G401.6 (cell line): Measurements from ENCODE around the gene P2RX3.

Experiments used
- FAIRE-seq: peaks from 2 replicates; lab custom pipeline; 2012; peaks lifted over from hg19 to GRCh38; lab: Jason Lieb, UNC

P2RX3 gene

GRCh38 chr11:57376095-57377090 lies 38.2 kb downstream of the P2RX3 start:
- FAIRE-seq = no peak

DNA sequence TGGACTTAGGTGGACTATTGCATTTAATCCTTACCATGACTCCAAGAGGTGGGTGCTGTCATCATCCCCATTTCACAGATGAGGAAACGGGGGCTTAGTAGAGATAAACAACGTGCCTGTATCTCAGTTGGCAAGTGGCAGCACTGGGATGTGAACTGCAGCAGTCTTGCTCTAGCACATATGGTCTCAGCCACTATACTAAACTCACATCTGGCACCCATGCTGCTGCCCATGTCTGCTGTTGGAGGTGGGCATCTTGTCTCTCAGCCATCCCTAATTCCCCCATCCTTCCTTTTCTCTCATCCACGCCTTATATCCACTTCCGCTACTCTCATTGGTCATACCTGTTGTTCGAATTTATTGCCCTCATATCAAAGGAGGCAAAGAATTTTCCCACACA lies 39.0 kb downstream of the P2RX3 start:
- FAIRE-seq = no peak

DNA sequence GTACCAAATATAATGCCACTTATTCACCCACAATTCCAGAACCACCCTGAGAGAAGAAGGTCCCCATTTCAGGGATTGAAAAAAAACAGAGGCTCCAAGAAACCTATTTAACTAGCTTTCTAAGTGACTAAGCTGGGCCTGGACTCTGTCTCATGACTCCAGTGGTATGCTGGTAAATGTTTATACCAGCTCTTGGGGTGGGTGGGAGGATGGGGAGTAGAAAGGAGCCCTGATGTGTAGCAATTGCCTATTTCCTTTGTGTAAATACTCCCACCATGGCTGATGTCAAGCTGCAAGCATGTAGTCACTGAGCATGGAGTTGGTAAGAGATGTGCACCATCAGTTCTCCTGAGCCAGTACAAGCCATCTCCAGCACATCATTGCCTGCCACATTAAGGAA lies 40.0 kb downstream of the P2RX3 start:
- FAIRE-seq = no peak

DNA sequence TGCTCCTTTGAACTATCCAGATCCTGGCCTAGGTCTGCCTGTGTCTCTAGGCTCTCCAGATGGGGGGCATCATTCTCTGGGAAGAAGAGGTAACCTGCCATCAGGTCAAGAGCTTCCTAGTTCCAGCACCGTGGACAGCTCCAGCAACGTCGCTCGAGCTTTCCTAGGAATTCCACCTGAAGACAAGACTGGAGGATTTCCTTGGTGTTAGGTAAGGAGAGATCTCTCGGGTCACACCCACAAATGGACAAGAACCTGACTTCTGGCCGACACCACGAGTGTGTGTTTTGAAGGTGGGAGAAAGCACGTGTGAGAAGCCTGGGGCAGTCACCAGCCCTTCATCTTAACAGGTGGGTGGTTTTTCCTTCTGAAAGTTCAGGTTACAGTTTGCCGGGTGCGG lies 41.6 kb downstream of the P2RX3 start:
- no peak for FAIRE-seq

DNA sequence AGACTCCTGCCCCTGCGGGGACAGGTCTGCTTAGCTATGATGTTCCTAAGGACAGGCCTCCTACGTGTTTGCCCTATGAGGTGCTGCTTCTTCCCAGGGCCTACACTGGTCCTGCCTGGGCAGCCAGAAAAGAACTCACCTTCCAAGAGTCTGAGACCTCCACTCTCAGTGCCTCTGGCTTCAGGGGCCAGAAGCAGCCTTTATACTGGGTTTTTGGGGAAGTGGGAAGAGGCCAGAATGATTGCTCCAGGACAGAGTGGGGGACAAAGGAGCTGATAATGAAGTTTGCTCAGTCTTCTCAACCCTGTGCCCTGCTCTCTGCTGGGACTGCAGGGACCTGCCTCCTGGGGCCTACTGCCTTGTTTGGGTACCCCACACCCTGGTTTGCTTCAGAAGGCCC lies 42.8 kb downstream of the P2RX3 start, which contains the start of gene PRG3:
Gene PRG3 (minus strand): TSS at position 176 of the 400 bp plus-strand sequence. CDS start 442 bp downstream, outside the sequence.
- no peak for FAIRE-seq

DNA sequence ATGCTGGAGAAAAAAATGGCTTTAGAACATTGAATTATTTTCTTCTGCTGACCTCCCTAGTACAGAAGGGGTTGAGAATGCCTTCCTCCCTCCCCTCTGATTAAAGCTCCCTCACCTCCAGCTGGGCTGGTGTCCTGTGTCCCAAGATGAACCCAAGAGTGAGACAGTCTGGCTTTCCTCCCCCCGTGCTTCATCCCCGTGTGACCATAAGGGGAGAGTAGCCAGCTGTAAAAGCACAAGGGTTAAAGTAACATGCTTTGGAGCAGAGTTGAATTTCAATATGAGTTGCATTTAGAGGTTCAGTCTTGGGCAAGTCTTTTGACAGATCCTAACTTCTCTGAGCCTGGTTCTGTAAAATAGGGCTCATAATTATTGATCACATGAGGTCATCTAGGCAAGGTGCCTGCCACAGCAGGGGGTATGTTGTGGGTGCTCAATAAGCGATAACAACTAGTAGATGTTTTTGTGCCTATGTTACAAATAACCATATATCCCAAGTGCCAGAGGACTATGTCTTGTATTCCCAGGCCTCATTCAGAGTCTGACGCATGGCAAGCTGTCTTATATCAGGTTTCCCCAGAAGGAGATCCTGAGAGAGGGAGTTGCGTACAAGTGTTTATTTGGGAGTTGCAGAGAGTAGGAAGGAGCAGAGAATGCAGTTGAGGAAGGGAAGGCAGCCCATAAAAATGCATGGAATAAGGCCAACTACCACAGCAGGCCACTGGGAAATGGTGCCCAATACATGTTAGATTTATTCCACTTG lies 48.2 kb downstream of the P2RX3 start:
- FAIRE-seq = no peak

- FAIRE-seq = no peak
Measured at GRCh38 chr11:57387289-57388030, 49.3 kb downstream of the P2RX3 start.

- no peak for FAIRE-seq
Measured at GRCh38 chr11:57390535-57390934, 52.4 kb downstream of the P2RX3 start, which contains the start of gene PRG2. Gene PRG2 (minus strand): TSS chr11:57390650. CDS start chr11:57389944, 706 bp downstream.

DNA sequence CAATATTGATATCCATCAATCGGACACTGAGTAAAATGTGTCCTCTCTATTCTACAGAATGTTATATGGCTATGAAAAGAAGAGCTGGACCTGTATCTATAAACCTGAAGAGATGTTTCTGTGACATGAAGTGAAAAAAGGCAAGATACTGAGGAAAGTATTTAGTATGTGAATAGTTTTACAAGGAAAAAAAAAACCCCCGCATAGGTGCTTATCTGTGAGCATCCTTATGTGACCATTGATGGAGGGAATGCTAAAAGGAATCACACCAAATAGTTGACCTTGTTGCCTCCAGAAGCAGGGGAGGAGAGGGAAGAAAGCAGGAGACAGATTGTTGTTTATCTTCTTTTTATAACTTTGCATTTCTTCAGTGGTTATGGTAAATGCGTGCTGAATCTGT lies 53.0 kb downstream of the P2RX3 start:
- FAIRE-seq = no peak

DNA sequence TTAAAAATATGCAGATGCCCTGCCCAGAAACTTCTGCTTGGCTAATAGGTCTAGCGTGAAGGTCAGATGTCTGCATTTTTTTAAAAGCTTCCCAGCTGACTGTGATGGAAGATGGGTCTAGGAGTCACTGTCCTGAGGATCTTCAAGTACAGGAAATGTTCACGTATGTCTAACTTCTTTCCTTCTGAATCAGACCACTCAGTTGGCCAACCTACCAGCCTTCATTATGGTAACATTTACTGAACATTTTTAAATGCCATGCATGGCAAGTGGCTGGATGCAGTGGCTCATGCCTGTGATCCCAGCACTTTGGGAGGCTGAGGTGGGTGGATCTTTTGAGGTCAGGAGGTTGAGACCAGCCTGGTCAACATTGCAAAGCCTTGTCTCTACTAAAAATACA lies 53.4 kb downstream of the P2RX3 start:
- no peak for FAIRE-seq

DNA sequence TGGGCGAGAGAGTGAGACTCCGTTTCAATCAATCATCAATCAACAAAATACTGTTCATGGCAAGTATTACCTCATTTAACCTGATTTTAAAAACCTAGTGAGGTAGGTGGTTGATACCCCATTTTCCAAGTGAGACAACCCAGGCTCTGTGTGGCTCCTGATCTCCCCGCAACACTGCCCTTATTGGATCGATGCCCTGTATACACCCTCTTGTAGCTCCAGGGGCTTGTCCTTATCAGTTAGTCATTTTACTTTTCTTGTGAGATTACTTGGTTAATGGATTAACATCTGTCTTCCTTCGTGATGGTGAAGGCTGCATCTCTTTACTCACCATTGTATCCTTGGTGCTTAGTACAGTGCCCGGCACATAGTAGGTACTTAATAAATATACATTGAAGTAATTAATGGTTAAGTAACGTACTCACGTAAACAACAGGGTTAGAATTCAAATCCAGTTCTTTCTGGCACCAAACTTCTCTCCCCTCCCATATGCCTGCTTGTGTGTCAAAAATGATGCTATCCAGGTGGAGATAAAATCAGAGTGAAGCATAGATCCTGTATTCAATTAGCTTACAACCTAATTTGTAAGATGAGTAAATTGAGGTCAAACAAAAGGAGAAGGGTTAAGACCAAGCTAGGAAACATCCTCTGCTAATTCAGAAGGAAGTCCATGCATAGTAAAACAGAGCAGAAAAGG lies 54.1 kb downstream of the P2RX3 start:
- no peak for FAIRE-seq

GRCh38 chr11:57392763-57393105 lies 54.6 kb downstream of the P2RX3 start:
- no peak for FAIRE-seq

DNA sequence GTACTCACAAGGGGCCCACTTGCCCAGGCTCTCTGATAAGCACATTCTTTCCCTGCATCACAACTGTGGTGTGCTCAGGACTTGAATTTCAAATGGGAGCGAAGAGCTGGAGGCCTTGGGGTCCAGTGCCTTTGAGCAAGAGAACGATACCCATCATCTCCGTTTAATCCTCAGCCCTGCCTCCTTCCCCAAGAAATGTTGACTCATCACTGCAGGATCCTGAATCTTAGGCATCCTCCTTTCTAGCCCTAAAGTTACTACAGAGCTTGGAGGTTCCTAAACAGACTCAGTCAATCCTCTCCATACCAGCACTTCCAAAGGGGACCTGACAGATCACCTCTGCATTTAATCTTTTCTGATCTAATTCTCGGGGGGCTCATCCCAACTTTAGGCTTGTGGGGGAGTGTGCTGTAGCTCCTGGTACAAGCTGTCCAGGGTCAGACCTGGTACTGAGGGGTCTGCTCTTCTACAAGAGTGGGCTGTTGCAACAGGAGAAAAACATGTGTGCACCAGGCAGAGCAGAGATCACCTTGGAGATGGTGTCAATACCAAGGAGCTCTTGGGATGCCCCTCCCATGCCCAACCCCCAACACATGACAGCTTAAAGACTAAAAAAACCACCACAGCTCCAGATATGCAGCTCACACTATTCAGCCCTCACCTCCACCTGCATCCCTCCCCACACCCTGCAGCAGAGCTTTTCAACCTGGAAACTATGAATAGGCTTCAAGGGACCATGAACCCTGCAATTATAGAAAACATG lies 56.2 kb downstream of the P2RX3 start:
- no peak for FAIRE-seq

DNA sequence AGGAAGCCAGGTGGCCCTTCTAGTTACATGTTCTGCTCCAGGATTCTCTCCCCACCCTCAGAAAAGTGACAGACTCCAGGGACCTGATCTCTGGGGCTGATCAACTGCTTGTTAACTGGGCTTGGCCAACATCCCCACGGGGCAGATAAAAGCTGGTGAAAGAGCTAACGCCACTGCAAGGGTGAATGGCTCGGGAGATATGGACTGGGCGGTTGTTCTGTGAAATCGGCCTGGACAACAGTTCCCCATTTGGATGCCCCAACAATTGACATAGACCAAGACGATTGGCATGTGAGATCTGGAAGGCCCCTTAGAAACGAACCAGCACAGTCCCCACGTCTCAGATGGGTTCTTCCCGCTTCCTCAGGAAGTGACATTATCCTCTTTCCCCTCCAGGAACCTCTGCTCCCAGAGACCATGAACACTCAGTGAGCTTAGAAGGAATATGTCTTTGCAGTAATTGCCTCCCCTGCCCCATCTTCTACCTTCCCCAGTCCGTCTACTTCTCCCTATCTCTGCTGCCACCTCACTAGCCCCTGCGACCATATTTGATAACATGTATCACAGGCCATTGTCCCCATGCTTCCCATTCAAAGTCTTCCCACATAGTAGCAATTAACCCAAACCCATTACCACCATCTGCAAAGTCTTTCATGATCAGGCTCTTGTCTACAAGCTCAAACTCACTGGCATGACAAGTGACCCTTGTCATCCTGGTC lies 57.9 kb downstream of the P2RX3 start:
- FAIRE-seq = no peak

DNA sequence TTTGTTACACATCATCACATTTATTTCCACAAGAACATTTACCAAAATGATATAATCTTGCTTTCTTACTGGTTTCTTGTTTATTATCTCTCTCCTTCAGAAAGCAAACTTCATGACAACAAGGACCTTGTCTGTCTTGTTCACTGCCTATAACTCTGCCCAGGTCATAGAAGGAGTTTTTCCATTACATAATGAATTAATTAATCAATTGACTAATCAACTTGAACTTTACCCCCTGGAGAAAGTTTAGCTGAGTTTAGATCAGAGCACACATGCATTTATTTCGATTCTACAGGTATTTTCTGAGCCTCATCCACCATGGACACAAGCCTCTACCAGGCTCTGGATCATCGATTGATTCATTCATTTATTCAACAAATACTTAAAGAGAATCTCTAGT lies 58.6 kb downstream of the P2RX3 start:
- FAIRE-seq = no peak

DNA sequence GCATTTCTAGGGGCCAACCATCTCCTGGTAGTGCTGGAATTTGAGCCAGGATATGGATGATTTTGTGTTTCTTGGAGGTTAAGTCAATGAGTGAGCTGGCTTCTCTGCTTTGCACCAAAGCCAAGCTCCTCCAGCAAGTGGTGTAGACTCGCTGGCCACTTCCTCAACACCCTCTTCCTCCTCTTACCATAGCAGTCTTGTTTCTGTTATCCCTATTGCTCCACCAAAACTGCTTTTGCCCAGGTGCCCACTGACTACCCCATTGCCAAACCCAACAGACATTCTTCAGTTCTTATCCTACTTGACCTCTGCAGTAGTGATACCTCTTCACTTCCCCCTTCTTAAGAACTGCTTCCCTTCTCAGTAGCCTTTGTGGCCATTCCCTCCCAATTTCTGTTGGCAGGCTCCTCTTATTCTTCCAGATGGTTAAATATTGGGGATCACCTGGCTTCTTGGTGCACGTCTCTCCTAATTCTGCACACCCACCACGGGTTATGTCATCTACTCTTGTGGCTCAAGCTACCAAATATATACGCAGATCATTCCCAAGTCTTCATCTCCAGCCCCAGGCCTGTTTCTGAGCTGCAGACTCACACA lies 59.3 kb downstream of the P2RX3 start:
- FAIRE-seq = no peak

DNA sequence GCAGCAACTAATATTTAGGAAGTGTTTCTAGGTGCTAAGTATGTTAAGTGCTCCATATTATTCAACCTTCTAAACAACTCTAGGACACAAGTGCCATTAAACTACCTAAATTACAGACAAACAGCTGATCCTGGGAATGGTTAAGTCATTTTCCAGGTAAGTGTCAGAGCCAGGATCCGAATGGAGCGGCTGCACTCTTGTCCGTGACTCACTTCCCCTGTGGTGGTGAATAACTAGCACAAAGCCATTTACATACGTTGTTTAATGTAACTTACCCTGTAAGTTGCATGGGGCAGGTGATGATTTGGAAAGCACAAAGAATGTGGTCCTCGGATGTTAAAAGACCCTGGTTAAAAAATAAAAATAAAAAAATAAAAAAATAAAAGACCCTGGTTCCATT lies 61.1 kb downstream of the P2RX3 start:
- no peak for FAIRE-seq

- FAIRE-seq = no peak
Measured at GRCh38 chr11:57399972-57400578, 61.9 kb downstream of the P2RX3 start.

DNA sequence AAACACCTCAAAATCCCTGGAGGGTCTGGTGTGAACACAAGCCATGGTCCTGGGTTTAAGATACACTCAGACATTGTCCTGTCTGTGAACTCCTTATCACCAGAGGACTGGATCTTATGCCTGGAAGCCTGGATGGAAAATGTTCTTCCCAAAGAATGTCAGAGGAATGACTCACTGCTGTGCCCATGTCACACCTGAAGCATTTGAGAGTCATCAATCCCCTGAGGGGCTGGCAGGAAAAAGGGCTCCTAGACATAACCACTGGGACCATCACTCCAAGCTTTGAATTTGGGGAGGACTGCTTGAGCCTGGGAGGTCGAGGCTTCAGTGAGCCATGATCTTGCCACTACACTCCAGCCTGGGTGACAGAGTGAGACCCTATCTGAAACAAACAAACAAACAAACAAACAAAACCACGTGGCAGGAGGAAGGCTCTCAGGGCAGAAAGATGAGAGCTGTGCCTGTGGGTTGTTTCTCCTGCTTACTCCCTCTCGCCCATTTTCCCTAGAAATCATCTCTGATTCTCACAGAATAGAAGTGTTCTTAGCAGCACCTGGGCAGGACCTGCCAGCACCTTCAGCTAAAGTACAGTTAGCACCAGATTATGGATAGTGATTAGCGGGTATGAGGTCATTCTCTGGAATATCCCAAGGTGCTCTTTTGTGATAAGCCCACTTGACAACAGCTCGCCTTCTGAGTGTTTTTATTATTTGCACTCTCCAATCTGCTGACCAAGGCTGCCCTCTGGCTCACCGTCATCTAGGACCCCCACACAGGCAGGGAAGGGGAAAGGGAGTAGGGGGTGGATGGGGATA lies 64.2 kb downstream of the P2RX3 start:
- FAIRE-seq = no peak
